Stomach smooth muscle (tissue), 2 donors: ENCODE measurements around the gene RPL36.
"Not testable (repeated sequence)": the region's sequence is repeated elsewhere in the genome, so short reads cannot be mapped to it uniquely, and the experiment has no call there.

Experiments
- H3K27ac ChIP-seq: one replicate; pipeline ENCODE4 v1.7.0; 2013; ENCODE audit warnings: mild to moderate bottlenecking, low read length, inconsistent platforms
- H3K27me3 ChIP-seq, 2 donors: one replicate each; pipeline ENCODE4 v1.7.0; 2013; ENCODE audit warnings: low read length in 2 of 2; ENCODE audit not compliant: insufficient read depth in 2 of 2, control insufficient read depth in 1 of 2
- H3K36me3 ChIP-seq, 2 donors: one replicate each; pipeline ENCODE4 v1.7.0; 2013; ENCODE audit warnings: low read length in 2 of 2; ENCODE audit not compliant: control insufficient read depth in 2 of 2, insufficient read depth in 2 of 2
- H3K4me1 ChIP-seq: one replicate; pipeline ENCODE4 v1.7.0; 2013; ENCODE audit warnings: low read length; ENCODE audit not compliant: control insufficient read depth, insufficient read depth
- H3K4me3 ChIP-seq, 2 donors: one replicate each; pipeline ENCODE4 v1.7.0; 2013; ENCODE audit warnings: low read length in 2 of 2
- H3K9ac ChIP-seq, 2 donors: one replicate each; pipeline ENCODE4 v1.7.0; 2013; ENCODE audit warnings: low read length in 2 of 2, mild to moderate bottlenecking in 1 of 2
- H3K9me3 ChIP-seq, 2 donors: one replicate each; pipeline ENCODE4 v1.7.0; 2013; ENCODE audit warnings: low read length in 2 of 2; ENCODE audit not compliant: control insufficient read depth in 2 of 2
- donor health status: healthy.
- donor health status: Pancreatic carcinoma.

Gene RPL36

GRCh38 chr19:5733172-5733571 is 43.1 kb downstream of the RPL36 start:
- not testable (repeated sequence) for H3K9ac ChIP-seq, H3K4me3 ChIP-seq, H3K9me3 ChIP-seq, H3K27ac ChIP-seq, H3K4me1 ChIP-seq, H3K36me3 ChIP-seq, H3K27me3 ChIP-seq

GRCh38 chr19:5738423-5738822 is 48.3 kb downstream of the RPL36 start:
- Histone ChIP-seq H3K36me3 (no peaks in the 10 kb centered on the region), H3K9me3 (no peaks in the 10 kb centered on the region), H3K27ac (no peak overlapping the region), H3K27me3 (no peaks in the 10 kb centered on the region), H3K9ac (no peak overlapping the region), H3K4me1 (no peaks in the 10 kb centered on the region), H3K4me3 (no peak overlapping the region)
